ENCODE results near the gene PPAN.

Gene PPAN

DNA sequence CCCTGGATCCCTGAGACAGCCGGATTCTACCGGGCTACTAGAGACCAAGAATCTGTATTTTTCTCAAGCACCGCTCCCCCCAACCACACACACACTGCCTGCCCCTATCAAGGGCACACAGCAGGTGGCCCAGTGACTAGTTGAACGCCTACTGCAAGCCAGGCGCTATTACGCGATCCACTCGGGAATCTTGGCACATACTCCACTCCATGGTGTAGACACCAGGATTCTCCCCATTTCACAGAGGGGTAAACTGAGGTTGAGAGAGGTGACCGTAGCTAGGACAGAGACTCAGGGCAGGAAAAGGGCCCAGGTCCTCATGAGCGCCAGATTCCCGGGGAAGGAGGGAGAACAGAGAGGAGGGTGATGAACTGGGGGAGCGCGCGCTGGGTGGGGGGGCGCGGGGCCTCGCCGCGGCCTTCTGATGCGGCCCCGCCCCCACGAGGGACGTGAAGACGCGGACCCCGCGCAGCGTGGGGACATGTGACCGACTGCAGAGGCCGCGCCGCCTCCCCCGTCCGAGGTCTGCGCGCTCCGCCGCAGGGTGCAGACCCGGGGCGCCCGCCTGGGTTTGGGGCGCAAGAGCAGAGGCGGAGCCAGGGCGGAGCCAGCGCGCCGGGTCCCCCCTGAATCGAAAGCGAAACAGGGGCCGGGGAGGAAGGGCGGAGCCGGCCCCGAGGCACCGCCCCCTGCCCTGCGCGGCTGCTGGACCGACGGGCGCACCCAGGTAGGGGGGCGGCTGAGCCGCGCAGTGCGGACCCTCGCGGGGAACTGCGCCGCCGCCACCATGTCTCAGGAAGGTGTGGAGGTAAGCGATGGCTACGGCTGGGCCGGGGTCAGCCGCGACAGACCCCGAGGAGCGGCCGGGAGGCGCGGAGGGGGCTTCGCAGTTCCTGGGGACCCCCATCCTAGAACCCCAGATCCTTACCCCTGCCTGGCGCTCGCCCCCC is 20.2 kb upstream of the PPAN start, which contains the start of gene SHFL:
TSS of gene SHFL (plus strand) at position 677 of the 950 bp plus-strand sequence. CDS start at position 788, 111 bp downstream.
- 0 out of 2 replicates have a peak within 1 kb of the TSS, but pooled peaks have one; percentile 26 for H3K27ac ChIP-seq
- DNase-seq, result peak; percentile 24
- no peaks in the 10 kb centered on the region for H3K9me3 ChIP-seq (ENCODE audit: severe bottlenecking)
- peak within 1 kb of the TSS; percentile 48 for H3K4me3 ChIP-seq (ENCODE audit: low read depth, low read length)
- peaks cover 10% of the 10 kb centered on the region for H3K27me3 ChIP-seq (ENCODE audit: insufficient read depth, low read depth, severe bottlenecking)
- H3K36me3 ChIP-seq, result no peaks in the 10 kb centered on the region; the same call in 1 of the 2 replicates
- TF ChIP-seq CTCF (IDR thresholded peaks at IDR 0.05; ENCODE audit: low read depth, low read length), result no peak

- H3K27ac ChIP-seq, result no peak overlapping the region
- H3K36me3 ChIP-seq, result no peaks in the 10 kb centered on the region; the same call in 1 of the 2 replicates
- no peak for TF ChIP-seq CTCF (IDR thresholded peaks at IDR 0.05; ENCODE audit: low read depth, low read length)
- peak overlapping the region; percentile 48 for H3K4me3 ChIP-seq (ENCODE audit: low read depth, low read length)
- no peak for DNase-seq
- peaks cover 10% of the 10 kb centered on the region for H3K27me3 ChIP-seq (ENCODE audit: insufficient read depth, low read depth, severe bottlenecking)
- H3K9me3 ChIP-seq (ENCODE audit: severe bottlenecking), result no peaks in the 10 kb centered on the region
Observed at GRCh38 chr19:10086591-10087192, 19.5 kb upstream of the PPAN start.

DNA sequence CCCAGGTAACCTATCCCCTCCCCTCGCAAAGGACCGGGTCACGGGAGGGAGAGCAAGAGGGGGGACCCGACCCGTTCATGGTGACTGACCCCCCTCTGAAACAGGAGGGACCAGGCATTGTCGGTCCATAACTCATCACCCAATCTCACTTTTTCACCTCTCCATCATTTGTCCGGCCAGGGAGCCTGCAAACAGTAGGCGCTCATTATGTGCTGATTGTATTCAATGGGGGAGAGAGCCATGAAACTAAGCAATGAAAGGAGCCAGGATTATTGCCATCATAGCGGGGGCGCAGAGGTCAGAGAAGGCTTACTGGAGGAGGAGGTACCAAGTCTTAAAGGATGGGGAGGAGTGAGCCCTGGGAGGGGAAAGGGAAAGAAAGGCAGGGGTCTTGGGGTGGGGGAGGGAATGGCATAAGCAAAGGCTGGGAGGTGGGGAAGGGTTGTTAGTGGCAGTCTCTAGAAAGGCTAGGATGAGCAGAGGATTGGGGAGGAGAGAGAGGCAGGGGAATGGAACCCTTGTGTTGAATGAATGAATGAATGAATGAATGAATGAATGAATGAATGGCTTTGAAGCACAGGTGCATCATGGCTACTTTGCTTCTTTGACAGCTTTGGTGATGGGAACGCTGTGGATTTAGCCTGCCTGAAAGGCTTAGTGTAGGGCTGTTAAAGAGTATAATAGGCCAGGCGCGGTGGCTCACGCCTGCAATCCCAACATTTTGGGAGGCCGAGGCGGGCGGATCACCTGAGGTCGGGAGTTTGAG is 18.7 kb upstream of the PPAN start:
- no peaks in the 10 kb centered on the region; the same call in 1 of the 2 replicates for H3K36me3 ChIP-seq
- no peak for DNase-seq
- peaks cover 10% of the 10 kb centered on the region for H3K27me3 ChIP-seq (ENCODE audit: insufficient read depth, low read depth, severe bottlenecking)
- no peak overlapping the region for H3K4me3 ChIP-seq (ENCODE audit: low read depth, low read length)
- TF ChIP-seq CTCF (IDR thresholded peaks at IDR 0.05; ENCODE audit: low read depth, low read length), result no peak
- no peaks in the 10 kb centered on the region for H3K9me3 ChIP-seq (ENCODE audit: severe bottlenecking)
- H3K27ac ChIP-seq, result no peak overlapping the region

DNA sequence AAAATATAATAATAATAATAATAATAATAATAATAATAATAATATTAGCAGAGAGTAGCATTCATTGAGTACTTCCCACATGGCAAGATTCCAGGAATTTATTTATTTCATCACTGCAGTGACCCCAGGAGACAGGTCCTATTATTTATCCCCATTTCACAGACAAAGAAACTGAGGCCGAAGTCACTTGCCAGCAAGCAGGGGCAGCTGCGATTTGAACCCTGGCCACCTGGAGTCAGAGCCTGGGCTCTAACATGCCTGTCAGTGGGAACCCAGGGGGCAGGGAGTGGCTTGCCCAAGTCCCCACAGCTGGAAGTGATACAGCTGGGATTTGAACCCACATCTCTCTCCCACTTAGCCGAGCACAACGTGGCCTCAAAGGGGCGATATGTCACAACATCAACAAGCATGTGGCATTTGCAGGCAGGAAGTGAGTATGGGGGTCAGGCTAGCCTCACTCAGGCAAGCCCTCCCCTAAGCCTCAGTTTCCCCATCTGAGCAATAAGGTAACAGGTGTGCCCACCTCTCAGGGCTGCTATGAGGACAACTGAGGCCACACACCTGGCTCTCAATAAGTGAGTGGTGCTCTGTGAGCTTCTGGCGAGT is 17.1 kb upstream of the PPAN start:
- DNase-seq, result no peak
- Histone ChIP-seq H3K4me3 (ENCODE audit: low read depth, low read length) (no peak overlapping the region), H3K27me3 (ENCODE audit: insufficient read depth, low read depth, severe bottlenecking) (peaks cover 10% of the 10 kb centered on the region), H3K9me3 (ENCODE audit: severe bottlenecking) (no peaks in the 10 kb centered on the region), H3K36me3 (no peaks in the 10 kb centered on the region; the same call in 1 of the 2 replicates), H3K27ac (no peak overlapping the region)
- TF ChIP-seq CTCF (IDR thresholded peaks at IDR 0.05; ENCODE audit: low read depth, low read length), result no peak

DNA sequence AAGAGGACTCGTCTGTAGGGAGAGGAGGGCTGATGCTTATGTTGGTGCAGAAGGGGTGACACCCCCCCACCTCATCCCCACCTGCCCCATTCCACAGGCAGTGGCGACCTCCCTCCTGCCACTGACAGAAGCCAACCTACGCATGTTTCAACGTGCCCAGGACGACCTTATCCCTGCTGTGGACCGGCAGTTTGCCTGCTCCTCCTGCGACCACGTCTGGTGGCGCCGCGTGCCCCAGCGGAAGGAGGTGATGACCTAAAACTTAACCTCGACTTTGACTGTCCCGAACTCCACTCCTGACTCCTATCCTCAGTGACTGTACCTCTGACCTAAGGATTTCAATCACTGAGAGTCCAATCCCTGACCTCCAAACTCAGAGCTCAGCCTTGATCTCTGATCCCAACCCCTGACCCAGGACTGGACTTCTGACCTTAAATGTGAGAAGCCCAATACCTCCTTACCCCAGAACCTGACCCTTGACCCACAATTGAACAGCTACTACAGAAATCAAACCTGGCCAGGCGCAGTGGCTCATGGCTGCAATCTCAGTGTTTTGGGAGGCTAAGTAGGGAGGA is 16.3 kb upstream of the PPAN start:
- Histone ChIP-seq H3K36me3 (no peaks in the 10 kb centered on the region; the same call in 1 of the 2 replicates), H3K4me3 (ENCODE audit: low read depth, low read length) (no peak overlapping the region), H3K27ac (no peak overlapping the region), H3K9me3 (ENCODE audit: severe bottlenecking) (no peaks in the 10 kb centered on the region), H3K27me3 (ENCODE audit: insufficient read depth, low read depth, severe bottlenecking) (peaks cover 7% of the 10 kb centered on the region)
- TF ChIP-seq CTCF (IDR thresholded peaks at IDR 0.05; ENCODE audit: low read depth, low read length), result no peak
- no peak for DNase-seq

Data from WERI-Rb-1 (cell line).